Upper lobe of right lung (tissue), 1 donor: Measurements from ENCODE around the gene TOB2. TPM values are rescaled to one million over a fixed set of nuclear protein-coding genes. Genes with fewer than 3 reads are reported as not detected.

Source experiments
- ATAC-seq: fragments of 200-7000 bp; cut with Tn5 transposase; one replicate; pipeline ENCODE4 v1.9.1; 2020; ENCODE audit warnings: mild to moderate bottlenecking, moderate library complexity
- DNase-seq: peaks from one replicate; pipeline ENCODE4 v3.0.0-alpha.2; 2020
- H3K27ac ChIP-seq: fragments of 200-600 bp; one replicate; pipeline ENCODE4 v1.8.0; 2022
- H3K27me3 ChIP-seq: fragments of 200-600 bp; one replicate; pipeline ENCODE4 v1.8.0; 2022; ENCODE audit warnings: mild to moderate bottlenecking
- H3K36me3 ChIP-seq: fragments of 200-600 bp; one replicate; pipeline ENCODE4 v1.8.0; 2022
- H3K4me1 ChIP-seq: fragments of 200-600 bp; one replicate; pipeline ENCODE4 v1.8.0; 2022
- H3K4me3 ChIP-seq: fragments of 200-600 bp; one replicate; pipeline ENCODE4 v1.8.0; 2022; ENCODE audit warnings: mild to moderate bottlenecking
- H3K9me3 ChIP-seq: fragments of 200-600 bp; one replicate; pipeline ENCODE4 v1.8.0; 2022
- intact Hi-C: fragments of 100-400 bp; cut with DNase I; formaldehyde crosslinking; loops from one replicate; pipeline ENCODE4 v1.11.0; 2022
- total RNA-seq: library from RNA; stranded (reverse); fragmentation: NEBNext Ultra II Directional; extraction: Animal tissue kit (Norgen Biotek cat#: 25700); gene quantifications from one replicate; pipeline ENCODE4 v1.2.1, GENCODE V29; 2021
- TF ChIP-seq, protein P1 (sequence below): fragments of 200-600 bp; IDR thresholded peaks from one replicate; pipeline ENCODE4 v1.8.0; 2022; ENCODE audit warnings: antibody characterized with exemption
- donor health status: DM: no; HTN: yes; CAD: no; lungs with severe emphysema.

TOB2 gene
- total RNA-seq, 1 donor from 2014 or later = 47.7 TPM

DNA sequence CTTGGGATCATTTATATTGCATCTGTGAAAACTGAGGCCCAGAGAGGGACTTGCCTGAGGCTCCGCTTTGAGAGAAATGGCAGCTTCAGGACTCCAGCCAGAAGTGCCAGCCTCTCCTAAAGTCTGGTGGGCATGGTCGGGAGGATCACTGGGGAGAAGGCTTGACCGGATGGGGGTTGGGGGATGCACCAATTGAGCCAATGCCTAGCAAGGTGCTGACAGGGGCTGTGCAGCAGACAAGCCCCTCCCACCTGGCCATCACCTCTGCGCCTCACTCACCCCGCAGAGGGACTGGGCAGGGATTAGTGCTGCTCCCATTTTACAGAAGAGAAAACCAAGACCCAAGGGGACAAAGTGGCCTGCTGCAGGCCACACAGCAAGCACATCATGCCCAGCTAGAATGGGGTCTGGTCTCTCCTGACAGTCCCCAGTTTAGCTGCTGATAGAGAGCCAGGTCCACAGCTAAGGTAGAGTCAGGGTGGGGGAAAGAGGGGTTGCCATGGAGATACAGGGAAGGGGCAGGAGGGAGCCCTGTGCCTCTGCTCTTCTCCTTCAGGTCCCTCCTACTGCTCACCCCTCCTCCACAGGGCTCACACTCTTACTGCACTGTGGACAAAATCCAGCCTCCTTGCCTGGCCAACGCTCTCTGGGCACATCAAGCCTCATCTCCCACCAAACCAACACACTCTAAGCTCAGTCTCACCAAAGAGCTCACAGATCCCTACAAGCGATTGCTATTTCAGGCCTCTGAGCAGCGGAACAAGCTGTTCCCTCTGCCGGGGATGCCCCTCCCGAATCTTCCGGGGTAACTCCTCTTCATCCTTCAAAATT is 35.4 kb downstream of the TOB2 start:
- peaks cover 46% of the 10 kb centered on the region for H3K4me1 ChIP-seq
- H3K27ac ChIP-seq = peak overlapping the region; percentile 97
- H3K27me3 ChIP-seq = no peaks in the 10 kb centered on the region
- ATAC-seq (no peak), DNase-seq (no peak)
- intact Hi-C loops = no loop called here
- H3K4me3 ChIP-seq = no peak overlapping the region
- TF ChIP-seq, protein P1, sequence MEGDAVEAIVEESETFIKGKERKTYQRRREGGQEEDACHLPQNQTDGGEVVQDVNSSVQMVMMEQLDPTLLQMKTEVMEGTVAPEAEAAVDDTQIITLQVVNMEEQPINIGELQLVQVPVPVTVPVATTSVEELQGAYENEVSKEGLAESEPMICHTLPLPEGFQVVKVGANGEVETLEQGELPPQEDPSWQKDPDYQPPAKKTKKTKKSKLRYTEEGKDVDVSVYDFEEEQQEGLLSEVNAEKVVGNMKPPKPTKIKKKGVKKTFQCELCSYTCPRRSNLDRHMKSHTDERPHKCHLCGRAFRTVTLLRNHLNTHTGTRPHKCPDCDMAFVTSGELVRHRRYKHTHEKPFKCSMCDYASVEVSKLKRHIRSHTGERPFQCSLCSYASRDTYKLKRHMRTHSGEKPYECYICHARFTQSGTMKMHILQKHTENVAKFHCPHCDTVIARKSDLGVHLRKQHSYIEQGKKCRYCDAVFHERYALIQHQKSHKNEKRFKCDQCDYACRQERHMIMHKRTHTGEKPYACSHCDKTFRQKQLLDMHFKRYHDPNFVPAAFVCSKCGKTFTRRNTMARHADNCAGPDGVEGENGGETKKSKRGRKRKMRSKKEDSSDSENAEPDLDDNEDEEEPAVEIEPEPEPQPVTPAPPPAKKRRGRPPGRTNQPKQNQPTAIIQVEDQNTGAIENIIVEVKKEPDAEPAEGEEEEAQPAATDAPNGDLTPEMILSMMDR = no peak
- H3K36me3 ChIP-seq = no peaks in the 10 kb centered on the region
- H3K9me3 ChIP-seq = no peaks in the 10 kb centered on the region

DNA sequence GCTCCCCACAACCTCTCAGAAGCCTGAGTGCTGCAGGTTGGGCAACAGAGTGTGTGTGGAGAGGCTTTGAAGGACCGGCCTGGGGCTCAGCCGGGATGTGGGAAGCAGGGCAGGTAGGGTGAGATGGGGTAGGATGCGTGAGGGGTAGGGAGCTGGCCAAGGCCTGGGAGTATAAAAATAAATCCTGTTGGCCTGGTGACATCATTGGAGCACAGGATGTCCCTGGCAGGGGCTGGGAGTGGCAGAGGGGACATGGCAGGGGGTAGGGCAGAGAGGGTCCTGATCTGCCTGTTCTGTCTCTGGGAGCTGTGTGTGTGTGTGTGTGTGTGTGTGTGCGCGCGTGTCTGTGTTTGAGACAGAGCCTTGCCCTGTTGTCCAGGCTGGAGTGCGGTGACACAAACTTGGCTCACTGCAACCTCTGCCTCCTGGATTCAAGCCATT is 36.3 kb downstream of the TOB2 start:
- DNase-seq (peak; percentile 90), ATAC-seq (peak; percentile 64)
- H3K4me1 ChIP-seq = peaks cover 41% of the 10 kb centered on the region
- peak overlapping the region; percentile 97 for H3K27ac ChIP-seq
- TF ChIP-seq, protein P1 = no peak
- H3K36me3 ChIP-seq = no peaks in the 10 kb centered on the region
- intact Hi-C loops = no loop called here
- no peaks in the 10 kb centered on the region for H3K27me3 ChIP-seq
- no peak overlapping the region for H3K4me3 ChIP-seq
- no peaks in the 10 kb centered on the region for H3K9me3 ChIP-seq

DNA sequence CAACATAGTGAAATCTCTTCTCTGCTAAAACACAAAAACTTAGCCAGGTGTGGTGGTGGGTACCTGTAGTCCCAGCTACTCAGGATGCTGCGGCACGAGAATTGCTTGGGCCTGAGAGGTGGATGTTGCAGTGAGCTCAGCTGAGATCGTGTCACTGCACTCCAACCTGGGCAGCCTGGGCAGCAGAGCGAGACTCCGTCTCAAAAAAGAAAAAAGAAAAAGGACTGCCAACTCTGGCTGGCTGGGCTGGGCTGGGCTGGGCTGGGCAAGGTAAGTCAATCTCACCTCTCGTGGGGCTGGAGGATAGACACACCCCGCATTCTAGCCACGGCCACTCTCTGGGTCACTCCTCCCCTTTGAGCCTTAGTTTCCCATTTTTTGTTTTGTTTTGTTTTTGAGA is 37.9 kb downstream of the TOB2 start:
- no peak for DNase-seq
- H3K27ac ChIP-seq = peak overlapping the region; percentile 24
- H3K36me3 ChIP-seq = no peaks in the 10 kb centered on the region
- H3K27me3 ChIP-seq = no peaks in the 10 kb centered on the region
- intact Hi-C loops = loop anchor here (10.0 kb wide), 1 partner anchor 186 kb away; no protein-coding TSS in a partner anchor
- TF ChIP-seq, protein P1 = no peak
- H3K4me3 ChIP-seq = no peak overlapping the region
- no peaks in the 10 kb centered on the region for H3K9me3 ChIP-seq
- ATAC-seq = no peak
- H3K4me1 ChIP-seq = peaks cover 38% of the 10 kb centered on the region

DNA sequence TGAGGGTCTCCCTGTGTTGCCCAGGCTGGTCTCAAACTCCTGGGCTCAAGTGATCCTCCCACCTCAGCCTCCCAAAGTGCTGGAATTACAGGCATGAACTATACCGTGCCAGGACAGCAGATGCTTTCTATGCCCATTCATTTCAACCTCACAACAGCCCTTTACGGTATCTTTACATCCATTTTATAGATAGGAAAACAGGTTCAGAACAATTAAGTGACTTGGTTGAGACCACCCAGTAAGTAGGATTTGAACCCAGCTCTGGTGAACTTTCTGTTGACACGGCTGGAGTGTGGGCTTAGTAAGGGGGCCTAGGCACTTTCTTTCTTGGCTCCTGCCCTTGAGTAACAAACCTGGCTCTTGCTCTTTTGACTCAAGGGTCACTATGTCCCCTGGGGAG is 39.2 kb downstream of the TOB2 start:
- H3K36me3 ChIP-seq = no peaks in the 10 kb centered on the region
- no peaks in the 10 kb centered on the region for H3K9me3 ChIP-seq
- ATAC-seq = no peak
- intact Hi-C loops = loop anchor here (10.0 kb wide), 1 partner anchor 187 kb away; no protein-coding TSS in a partner anchor
- H3K4me1 ChIP-seq = peaks cover 36% of the 10 kb centered on the region
- no peak overlapping the region for H3K4me3 ChIP-seq
- TF ChIP-seq, protein P1 = no peak
- no peak for DNase-seq
- H3K27me3 ChIP-seq = no peaks in the 10 kb centered on the region
- no peak overlapping the region for H3K27ac ChIP-seq

DNA sequence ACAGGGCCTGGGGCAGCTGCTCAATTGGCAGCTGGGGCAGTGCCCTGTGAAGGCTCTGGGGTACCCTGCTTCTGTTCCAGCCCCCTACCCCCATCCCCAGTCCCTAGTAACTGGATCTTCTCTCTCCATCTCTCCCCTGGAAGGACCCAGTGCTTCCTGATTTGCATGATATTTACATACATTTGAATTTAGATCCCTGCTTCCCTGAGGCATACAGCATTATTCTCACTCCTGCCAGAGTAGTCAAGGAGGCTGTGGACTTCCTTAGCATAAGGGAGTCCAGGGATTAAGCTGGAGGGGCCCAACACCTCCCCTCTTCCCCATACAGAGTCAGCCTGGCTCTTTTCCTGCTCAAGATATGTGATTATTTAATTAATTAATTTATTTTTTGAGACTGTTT is 40.2 kb downstream of the TOB2 start:
- no peak overlapping the region for H3K4me3 ChIP-seq
- TF ChIP-seq, protein P1 = no peak
- H3K4me1 ChIP-seq = peaks cover 34% of the 10 kb centered on the region
- no peak overlapping the region for H3K27ac ChIP-seq
- DNase-seq (no peak), ATAC-seq (no peak)
- no peaks in the 10 kb centered on the region for H3K9me3 ChIP-seq
- H3K36me3 ChIP-seq = no peaks in the 10 kb centered on the region
- no peaks in the 10 kb centered on the region for H3K27me3 ChIP-seq
- intact Hi-C loops = loop anchor here (10.0 kb wide), 1 partner anchor 188 kb away; no protein-coding TSS in a partner anchor
